Skeletal muscle tissue (tissue), 4 donors: ENCODE measurements around the gene AKAP13. TPM values are rescaled to one million over a fixed set of nuclear protein-coding genes. Genes with fewer than 3 reads are reported as not detected.
"Not testable (repeated sequence)": the region's sequence is repeated elsewhere in the genome, so short reads cannot be mapped to it uniquely, and the experiment has no call there.

Experiments used
- H3K27ac ChIP-seq: one replicate; pipeline ENCODE4 v1.7.0; 2013; ENCODE audit warnings: mild to moderate bottlenecking, low read depth, low read length, inconsistent platforms
- H3K27me3 ChIP-seq, 3 donors: one replicate each; pipeline ENCODE4 v1.7.0; 2013; ENCODE audit warnings: low read length in 3 of 3; ENCODE audit not compliant: control insufficient read depth in 3 of 3, insufficient read depth in 3 of 3
- H3K36me3 ChIP-seq, 3 donors: one replicate each; pipeline ENCODE4 v1.7.0; 2013; ENCODE audit warnings: low read length in 3 of 3; ENCODE audit not compliant: control insufficient read depth in 3 of 3, insufficient read depth in 3 of 3
- H3K4me1 ChIP-seq, 3 donors: one replicate each; pipeline ENCODE4 v1.7.0; 2013; ENCODE audit warnings: low read length in 3 of 3, mild to moderate bottlenecking in 3 of 3; ENCODE audit not compliant: control insufficient read depth in 3 of 3, insufficient read depth in 3 of 3
- H3K4me3 ChIP-seq, 3 donors: one replicate each; pipeline ENCODE4 v1.7.0; 2013; ENCODE audit warnings: low read length in 3 of 3
- H3K9ac ChIP-seq, 3 donors: one replicate each; pipeline ENCODE4 v1.7.0; 2013; ENCODE audit warnings: low read length in 3 of 3, mild to moderate bottlenecking in 3 of 3, moderate library complexity in 2 of 3, low read depth in 1 of 3
- H3K9me3 ChIP-seq, 3 donors: one replicate each; pipeline ENCODE4 v1.7.0; 2013; ENCODE audit warnings: low read length in 3 of 3; ENCODE audit not compliant: control insufficient read depth in 3 of 3
- total RNA-seq: library from RNA; depleted of rRNA; stranded (reverse); fragments of >200 nt; gene quantifications from one replicate; pipeline ENCODE4 v1.2.3, GENCODE V29; 2014
- donor health status: Osteomylitis.

The AKAP13 gene
- total RNA-seq, 1 donor from 2014 or later = 129 TPM

- Histone ChIP-seq H3K9ac (no peak overlapping the region), H3K36me3 (no peaks in the 10 kb centered on the region), H3K4me1 (peaks cover 0 to 2% (median 0%) of the 10 kb centered on the region in 3 donors), H3K27me3 (no peaks in the 10 kb centered on the region), H3K27ac (no peak overlapping the region), H3K4me3 (no peak overlapping the region), H3K9me3 (no peaks in the 10 kb centered on the region)
Measured at GRCh38 chr15:85472349-85472748, 91.9 kb downstream of the AKAP13 start.

DNA sequence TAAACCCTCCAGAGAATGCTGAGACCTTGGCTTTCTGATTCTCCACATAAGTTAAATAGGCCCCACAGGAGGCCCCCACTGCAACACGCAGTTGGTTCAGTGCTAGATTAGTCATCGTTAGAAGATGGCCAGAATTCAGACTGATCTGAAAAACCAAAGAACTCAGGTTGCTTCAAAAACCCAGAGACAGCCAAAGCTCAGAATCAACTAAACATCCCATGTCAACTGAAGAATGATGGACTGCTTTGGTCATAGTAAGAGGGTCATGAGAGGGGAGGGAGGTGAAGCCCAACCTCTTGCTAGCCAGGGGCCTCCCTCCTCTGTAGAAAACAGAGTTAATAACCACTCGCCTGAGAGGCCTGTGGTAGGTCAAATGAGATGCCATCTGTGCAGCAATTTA, 93.1 kb downstream of the AKAP13 start:
- H3K9me3 ChIP-seq = no peaks in the 10 kb centered on the region
- no peak overlapping the region for H3K9ac ChIP-seq
- peaks cover 0 to 2% (median 0%) of the 10 kb centered on the region in 3 donors for H3K4me1 ChIP-seq
- no peak overlapping the region for H3K27ac ChIP-seq
- H3K36me3 ChIP-seq = no peaks in the 10 kb centered on the region
- H3K4me3 ChIP-seq = no peak overlapping the region
- H3K27me3 ChIP-seq = no peaks in the 10 kb centered on the region

GRCh38 chr15:85474700-85475316, 94.4 kb downstream of the AKAP13 start:
- Histone ChIP-seq H3K27me3 (no peaks in the 10 kb centered on the region), H3K4me3 (no peak overlapping the region), H3K36me3 (no peaks in the 10 kb centered on the region), H3K27ac (no peak overlapping the region), H3K4me1 (peaks cover 2 to 7% (median 5%) of the 10 kb centered on the region in 3 donors), H3K9me3 (no peaks in the 10 kb centered on the region), H3K9ac (no peak overlapping the region)

DNA sequence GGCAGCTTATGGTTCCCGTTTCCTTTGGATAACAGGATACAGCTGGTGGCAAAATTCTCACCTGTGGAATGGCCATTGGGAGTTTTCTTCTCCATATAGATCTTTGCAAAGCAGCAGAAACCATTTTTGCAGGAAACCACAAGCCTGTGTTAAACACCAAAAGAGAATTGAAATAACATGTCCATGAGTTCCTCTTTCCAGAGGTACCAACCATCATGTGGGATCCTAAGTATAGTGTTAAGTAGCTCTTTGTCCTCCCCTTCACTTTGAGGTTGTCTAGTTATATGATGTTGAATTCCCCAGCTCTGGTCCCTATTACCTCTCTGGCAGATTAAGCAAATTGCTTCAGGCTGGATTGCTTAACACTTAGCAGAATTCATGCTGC, 94.9 kb downstream of the AKAP13 start:
- H3K4me3 ChIP-seq = no peak overlapping the region
- no peaks in the 10 kb centered on the region for H3K36me3 ChIP-seq
- H3K9me3 ChIP-seq = no peaks in the 10 kb centered on the region
- H3K9ac ChIP-seq = no peak overlapping the region
- H3K27ac ChIP-seq = no peak overlapping the region
- H3K4me1 ChIP-seq = peaks cover 2 to 7% (median 5%) of the 10 kb centered on the region in 3 donors
- H3K27me3 ChIP-seq = no peaks in the 10 kb centered on the region

GRCh38 chr15:85475711-85476110, 95.3 kb downstream of the AKAP13 start:
- no peak overlapping the region for H3K9ac ChIP-seq
- peaks cover 2 to 7% (median 5%) of the 10 kb centered on the region in 3 donors for H3K4me1 ChIP-seq
- H3K27me3 ChIP-seq = no peaks in the 10 kb centered on the region
- H3K27ac ChIP-seq = no peak overlapping the region
- H3K36me3 ChIP-seq = no peaks in the 10 kb centered on the region
- H3K9me3 ChIP-seq = no peaks in the 10 kb centered on the region
- H3K4me3 ChIP-seq = no peak overlapping the region

- no peaks in the 10 kb centered on the region for H3K36me3 ChIP-seq
- H3K4me1 ChIP-seq = peaks cover 3 to 7% (median 5%) of the 10 kb centered on the region in 3 donors
- H3K27me3 ChIP-seq = no peaks in the 10 kb centered on the region
- H3K9me3 ChIP-seq = no peaks in the 10 kb centered on the region
- H3K27ac ChIP-seq = no peak overlapping the region
- H3K9ac ChIP-seq = no peak overlapping the region
- H3K4me3 ChIP-seq = no peak overlapping the region
Measured at GRCh38 chr15:85477061-85477460, 96.7 kb downstream of the AKAP13 start.

DNA sequence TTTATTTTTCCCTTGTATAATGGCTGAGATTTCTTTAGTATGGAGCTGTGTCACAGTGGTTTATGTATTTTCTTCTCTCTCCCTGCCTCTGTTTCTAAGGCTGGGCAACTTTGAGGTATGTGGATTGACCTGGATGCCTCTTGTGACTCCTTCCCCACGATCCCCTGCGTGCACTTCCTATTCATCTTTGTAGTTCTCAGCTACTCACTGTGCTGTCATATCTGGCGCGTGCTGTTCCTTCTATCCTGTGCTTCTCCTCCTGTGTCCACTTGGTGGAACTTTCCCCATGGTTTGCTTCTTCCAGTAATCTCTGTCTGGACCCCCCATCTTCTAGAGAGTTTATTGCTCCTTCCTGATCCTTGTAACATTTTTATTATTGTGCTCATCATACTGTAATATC, 97.3 kb downstream of the AKAP13 start:
- no peak overlapping the region for H3K9ac ChIP-seq
- H3K27ac ChIP-seq = no peak overlapping the region
- H3K9me3 ChIP-seq = no peaks in the 10 kb centered on the region
- no peaks in the 10 kb centered on the region for H3K27me3 ChIP-seq
- H3K4me3 ChIP-seq = no peak overlapping the region
- no peaks in the 10 kb centered on the region for H3K36me3 ChIP-seq
- peaks cover 5 to 10% (median 7%) of the 10 kb centered on the region in 3 donors for H3K4me1 ChIP-seq

DNA sequence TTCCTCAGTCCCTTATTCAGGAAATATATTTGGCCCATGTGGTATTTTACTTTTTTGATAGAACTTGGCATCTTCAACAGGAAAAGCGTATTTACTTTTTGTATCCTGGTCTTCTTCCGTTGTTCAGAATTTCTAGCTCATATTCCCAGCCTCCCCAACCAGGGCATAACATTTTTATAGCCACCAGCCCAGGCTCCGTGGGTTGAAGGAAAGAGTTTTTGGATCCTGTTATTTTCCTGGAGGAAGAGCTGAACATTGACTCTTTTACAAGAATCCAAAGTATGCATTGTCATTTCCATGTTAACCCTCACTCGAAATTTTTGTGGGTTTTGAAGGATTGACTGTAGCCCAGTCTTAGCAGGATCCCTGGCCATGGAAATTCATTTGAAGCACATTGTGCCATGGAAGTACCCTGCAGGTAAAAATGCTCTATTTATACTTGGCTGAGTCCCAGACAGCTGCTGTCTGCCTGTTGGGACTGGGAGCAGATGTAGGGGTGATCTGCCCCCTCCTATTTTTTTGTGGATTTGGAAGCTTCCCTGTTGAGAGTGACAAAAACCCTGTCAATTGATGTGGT, 98.8 kb downstream of the AKAP13 start:
- no peak overlapping the region for H3K9ac ChIP-seq
- H3K27me3 ChIP-seq = no peaks in the 10 kb centered on the region
- H3K36me3 ChIP-seq = no peaks in the 10 kb centered on the region
- H3K4me3 ChIP-seq = no peak overlapping the region
- H3K9me3 ChIP-seq = no peaks in the 10 kb centered on the region
- H3K4me1 ChIP-seq = peaks cover 5 to 10% (median 7%) of the 10 kb centered on the region in 3 donors
- no peak overlapping the region for H3K27ac ChIP-seq

DNA sequence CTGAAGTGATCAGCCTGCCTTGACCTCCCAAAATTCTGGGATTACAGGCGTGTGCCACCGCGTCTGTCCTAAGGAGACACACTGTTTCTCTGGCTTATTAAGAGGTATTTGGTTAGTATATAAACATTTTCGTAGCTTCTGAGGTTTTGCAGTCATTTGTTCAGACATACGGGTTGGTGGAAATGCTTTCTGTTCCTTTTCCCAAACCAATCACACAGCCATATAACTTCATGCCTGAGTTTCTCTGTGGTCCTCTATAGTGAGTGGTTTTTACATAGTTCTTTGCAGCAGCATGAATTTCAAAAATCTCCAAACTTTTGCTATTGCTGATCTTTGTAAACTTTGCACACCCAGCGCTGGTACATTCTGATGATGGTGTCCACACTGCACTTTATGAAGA, 100.5 kb downstream of the AKAP13 start:
- Histone ChIP-seq H3K27ac (no peak overlapping the region), H3K4me3 (no peak overlapping the region), H3K27me3 (no peaks in the 10 kb centered on the region), H3K9ac (no peak overlapping the region), H3K9me3 (no peaks in the 10 kb centered on the region), H3K36me3 (no peaks in the 10 kb centered on the region), H3K4me1 (peaks cover 5 to 10% (median 5%) of the 10 kb centered on the region in 3 donors)

DNA sequence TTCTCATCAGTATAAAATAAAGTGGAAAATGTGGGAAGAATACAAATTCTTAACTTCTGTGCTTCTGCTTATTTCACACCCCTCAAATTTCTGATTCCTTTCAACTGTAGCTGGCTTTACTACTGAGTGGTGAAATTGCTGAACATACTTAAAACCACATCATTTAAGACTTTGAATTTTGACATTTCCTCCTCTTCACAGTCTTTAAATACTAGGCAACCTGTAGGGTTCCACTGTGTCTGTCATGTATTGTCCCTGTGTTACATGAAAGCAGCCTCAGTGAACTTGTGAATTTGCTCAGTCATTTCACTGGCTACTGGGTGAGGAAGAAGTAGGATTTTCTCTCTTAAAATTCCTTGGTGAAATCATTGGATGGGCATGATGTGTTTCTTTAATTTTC, 101.1 kb downstream of the AKAP13 start:
- not testable (repeated sequence) for H3K27ac ChIP-seq, H3K9ac ChIP-seq, H3K36me3 ChIP-seq, H3K4me3 ChIP-seq, H3K27me3 ChIP-seq, H3K9me3 ChIP-seq
- H3K4me1 ChIP-seq = peaks cover 5 to 10% (median 5%) of the 10 kb centered on the region in 3 donors
